Inflammatory macrophage treated with lipopolysaccharide for 1 hour (primary cell): ENCODE measurements around the gene GSDMA.

ENCODE experiments used
- DNase-seq, 2 donors: peaks; one replicate each; pipeline ENCODE4 v3.0.0-alpha.2; 2020 to 2022

The GSDMA gene

DNA sequence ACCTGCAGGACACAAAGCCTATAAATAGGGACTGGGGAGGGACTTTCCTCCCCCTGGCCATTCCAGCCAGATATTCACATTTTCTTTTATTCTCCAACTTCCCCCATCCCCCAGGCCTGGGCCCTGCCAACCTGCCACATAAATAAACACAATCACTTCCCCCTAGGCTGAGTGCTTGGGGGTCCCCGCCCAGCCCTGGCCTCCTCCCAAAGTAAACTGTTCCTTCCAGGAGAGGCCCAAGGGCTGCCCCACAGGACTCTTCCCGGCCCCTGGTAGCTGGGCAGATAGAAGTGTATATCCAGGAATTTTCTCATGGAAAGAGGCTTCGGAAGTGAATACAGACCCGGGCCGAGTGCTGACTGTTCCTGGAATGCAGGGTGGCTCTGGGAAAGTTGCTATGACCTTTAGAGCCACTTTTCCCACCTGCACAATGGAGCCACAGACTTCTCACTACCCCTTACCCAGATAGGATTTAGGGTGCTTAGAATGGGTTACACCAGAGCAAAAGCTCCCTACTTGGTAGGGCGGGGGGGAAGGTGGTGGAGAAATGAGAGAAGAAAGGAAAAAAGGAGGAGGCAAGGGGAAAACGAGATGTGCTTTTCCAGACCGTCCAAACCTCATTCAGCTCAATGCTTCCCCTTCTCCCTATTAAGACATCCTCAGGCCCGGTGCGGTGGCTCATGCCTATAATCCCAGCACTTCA lies 60.9 kb downstream of the GSDMA start:
- DNase-seq: no peak

GRCh38 chr17:40024901-40025300 lies 62.1 kb downstream of the GSDMA start:
- DNase-seq: no peak

GRCh38 chr17:40025559-40025958 lies 62.8 kb downstream of the GSDMA start:
- DNase-seq: no peak

DNA sequence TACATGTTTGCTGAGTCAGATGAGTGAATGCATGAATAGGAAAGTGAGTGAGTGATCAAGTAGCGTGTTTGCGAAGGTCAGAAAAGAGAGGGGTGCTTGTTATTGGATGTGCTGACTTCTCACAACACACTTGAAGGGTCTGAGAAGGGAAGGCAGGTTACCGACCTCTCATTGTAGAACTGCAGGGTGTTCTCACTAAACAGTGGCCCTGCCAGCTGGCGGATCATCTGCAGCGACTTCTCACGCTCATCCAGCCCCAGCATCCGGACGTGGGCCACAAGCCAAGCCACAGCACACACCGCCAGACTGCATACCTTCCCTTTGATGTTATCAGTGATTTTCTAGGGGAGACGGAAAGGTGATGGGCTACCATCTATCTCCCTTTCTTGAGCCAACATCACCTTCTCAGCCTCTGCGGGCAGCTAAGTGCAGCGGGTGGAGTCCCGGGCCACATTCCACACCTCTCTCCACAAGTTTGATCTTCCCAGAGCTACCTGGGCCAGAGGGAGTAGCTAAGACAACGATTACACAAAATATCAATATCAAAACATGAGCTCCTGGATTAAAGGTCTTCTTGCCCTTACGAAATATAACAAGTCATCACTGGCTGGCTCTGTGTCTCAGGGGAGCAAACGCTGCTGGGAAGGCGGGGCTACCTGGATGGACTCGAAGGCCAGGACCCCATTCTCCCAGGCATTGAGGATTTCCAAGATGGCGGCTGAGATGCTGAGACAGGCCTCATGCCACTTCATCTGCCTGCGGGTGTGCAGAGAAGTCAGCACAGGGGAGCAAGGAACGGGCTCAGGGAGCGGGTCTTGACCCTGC lies 63.4 kb downstream of the GSDMA start:
- no peak for DNase-seq

- DNase-seq: peak; percentile 50 to 81
These were observed 64.2 kb downstream of the GSDMA start for GRCh38 chr17:40026816-40027613.
